22Rv1 (cell line): ENCODE data around the gene ADNP.

ENCODE experiments used
- H3K27ac ChIP-seq: fragments of 450-650 bp; 2 replicates; pipeline ENCODE4 v1.5.1; 2017
- ZFX ChIP-seq: fragments of 450-650 bp; IDR thresholded peaks from 2 replicates; pipeline ENCODE4 v1.6.1; 2017; ENCODE audit warnings: antibody characterized with exemption, borderline replicate concordance
- TF ChIP-seq, protein P1 (sequence below): fragments of 450-650 bp; IDR thresholded peaks from 2 replicates; pipeline ENCODE4 v1.5.1; 2017; ENCODE audit warnings: mild to moderate bottlenecking

The ADNP gene

DNA sequence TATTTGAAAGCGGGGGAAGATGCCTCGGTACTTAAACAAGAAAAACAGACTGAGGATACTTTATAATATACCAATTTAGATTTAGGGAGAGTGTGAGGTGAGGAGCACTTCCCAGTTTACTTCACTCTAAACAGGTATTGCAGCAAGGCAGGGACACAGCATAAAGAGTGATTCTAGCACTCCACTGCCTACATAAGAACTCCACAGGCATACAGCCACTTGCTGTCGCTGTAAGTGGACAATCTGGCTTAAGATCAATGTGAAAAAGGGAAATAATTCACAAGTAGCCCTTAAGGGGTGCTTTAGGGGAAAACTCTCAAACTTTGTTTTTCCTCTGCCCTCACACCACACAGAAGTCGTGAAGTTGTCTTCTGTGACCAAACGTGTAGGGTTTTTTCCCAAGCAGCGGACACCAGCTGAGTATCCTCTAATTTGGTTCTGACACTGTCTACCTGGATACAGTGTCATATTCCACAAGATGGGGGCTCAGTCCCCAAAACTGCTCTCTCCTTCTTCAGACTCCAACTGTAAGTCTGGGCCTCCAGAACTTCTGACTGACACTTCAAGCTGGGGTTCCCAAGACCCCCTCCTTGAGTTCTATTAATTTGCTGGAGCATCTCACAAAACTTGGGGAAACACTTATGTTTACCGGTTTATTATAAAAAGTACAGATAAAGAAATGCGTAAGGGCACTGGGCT, 9.3 kb downstream of the ADNP start:
- no peak for TF ChIP-seq ZFX
- TF ChIP-seq, protein P1, sequence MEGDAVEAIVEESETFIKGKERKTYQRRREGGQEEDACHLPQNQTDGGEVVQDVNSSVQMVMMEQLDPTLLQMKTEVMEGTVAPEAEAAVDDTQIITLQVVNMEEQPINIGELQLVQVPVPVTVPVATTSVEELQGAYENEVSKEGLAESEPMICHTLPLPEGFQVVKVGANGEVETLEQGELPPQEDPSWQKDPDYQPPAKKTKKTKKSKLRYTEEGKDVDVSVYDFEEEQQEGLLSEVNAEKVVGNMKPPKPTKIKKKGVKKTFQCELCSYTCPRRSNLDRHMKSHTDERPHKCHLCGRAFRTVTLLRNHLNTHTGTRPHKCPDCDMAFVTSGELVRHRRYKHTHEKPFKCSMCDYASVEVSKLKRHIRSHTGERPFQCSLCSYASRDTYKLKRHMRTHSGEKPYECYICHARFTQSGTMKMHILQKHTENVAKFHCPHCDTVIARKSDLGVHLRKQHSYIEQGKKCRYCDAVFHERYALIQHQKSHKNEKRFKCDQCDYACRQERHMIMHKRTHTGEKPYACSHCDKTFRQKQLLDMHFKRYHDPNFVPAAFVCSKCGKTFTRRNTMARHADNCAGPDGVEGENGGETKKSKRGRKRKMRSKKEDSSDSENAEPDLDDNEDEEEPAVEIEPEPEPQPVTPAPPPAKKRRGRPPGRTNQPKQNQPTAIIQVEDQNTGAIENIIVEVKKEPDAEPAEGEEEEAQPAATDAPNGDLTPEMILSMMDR = no peak
- no peak overlapping the region; the same call in 1 of the 2 replicates for H3K27ac ChIP-seq

DNA sequence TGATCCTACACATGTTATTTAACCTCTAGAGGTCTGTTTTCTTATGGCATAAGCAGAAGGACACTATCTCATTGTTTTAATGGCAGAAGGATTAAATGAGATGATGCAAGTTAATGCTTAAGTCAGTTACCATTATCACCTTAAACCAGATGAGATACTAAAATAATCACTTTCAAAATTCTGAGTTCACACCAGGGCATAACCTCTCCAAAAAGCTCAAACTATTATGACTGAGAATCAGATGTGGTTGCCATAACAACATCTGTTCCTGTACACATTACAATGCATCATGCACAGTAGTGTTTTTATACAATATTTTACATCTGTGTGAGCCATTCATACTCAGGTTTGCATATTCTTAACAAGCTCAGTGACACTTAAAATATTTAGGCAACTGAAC, 10.2 kb downstream of the ADNP start:
- TF ChIP-seq, protein P1 = no peak
- no peak for TF ChIP-seq ZFX
- no peak overlapping the region; the same call in 1 of the 2 replicates for H3K27ac ChIP-seq

DNA sequence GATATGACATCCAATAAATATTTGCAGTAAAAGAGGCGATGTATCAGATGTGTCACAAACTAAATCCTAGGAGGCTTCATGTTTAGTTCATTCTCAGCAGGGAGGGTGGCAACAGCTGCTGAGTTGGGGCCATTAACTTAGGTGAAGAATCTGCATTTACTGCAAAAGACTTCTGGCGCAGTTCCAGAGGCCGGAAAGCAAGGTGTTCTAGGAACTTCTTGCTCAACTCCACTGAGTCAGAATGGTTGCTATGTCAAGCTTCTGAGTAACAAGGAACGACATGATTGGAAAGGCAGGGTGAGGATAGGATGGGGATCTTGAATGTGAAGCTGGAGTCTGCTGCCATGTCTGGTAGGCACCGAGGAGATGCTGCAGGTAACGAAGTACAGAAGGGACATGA, 11.7 kb downstream of the ADNP start:
- TF ChIP-seq, protein P1 = no peak
- no peak for TF ChIP-seq ZFX
- no peak overlapping the region for H3K27ac ChIP-seq

DNA sequence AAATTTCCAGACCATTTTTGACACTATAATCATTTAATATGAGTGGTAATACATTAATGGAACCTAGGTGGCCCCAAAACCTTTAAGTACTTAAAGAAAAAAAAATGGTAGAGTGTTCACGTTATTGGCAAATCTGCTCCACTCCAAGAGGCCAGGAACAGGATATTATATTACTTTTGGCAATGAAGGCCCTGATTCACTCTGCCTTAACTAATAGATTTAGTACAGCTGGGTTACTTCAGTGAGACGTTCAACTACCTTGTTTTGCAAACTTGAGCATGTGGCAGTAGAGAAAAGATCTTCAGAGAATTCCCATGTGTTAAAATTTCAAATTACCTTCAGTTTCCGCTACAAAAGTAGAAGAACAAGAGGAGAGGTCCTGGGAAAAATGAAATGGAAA, 12.8 kb downstream of the ADNP start:
- TF ChIP-seq, protein P1 = no peak
- TF ChIP-seq ZFX = no peak
- no peak overlapping the region for H3K27ac ChIP-seq

DNA sequence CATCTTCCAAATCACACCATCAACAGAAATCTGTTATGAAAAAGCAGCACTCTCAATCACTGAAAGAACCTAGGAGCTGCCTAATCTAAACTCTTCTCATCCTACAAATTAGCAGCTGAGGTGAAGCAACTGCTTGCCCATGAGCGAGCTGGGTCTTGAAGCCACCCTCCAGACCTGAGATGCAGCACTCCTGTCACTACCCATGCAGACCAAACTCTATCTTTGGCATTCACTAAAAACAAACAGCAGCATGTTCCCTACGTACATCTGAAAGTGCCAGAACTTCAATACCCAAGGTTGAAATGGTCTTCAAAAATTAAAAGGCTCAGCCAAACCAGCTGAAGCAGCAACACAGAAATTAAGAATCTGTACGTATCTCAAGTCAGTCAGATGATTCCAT, 14.3 kb downstream of the ADNP start:
- H3K27ac ChIP-seq = peak overlapping the region; percentile 38
- TF ChIP-seq, protein P1 = no peak
- TF ChIP-seq ZFX = no peak

DNA sequence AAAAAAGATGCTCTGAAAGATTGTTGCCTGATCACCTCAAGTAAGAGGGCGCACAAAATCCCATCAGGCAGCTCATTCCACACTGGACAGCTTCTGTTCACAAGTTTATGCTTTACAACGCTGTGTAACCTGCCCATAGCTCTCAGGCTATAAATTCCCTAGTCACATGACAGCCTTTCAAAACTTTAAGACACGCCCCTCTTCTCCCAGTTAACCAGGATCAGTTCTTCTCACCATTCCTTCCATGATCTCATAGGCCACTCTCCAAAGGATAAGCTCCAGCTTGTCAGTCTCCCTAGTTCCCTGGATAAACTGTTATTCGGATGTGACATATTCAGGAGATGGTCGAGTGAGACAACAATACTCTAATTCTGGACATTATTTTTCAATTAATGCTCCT, 15.0 kb downstream of the ADNP start:
- H3K27ac ChIP-seq = peak overlapping the region; percentile 38
- TF ChIP-seq, protein P1 = no peak
- TF ChIP-seq ZFX = no peak

DNA sequence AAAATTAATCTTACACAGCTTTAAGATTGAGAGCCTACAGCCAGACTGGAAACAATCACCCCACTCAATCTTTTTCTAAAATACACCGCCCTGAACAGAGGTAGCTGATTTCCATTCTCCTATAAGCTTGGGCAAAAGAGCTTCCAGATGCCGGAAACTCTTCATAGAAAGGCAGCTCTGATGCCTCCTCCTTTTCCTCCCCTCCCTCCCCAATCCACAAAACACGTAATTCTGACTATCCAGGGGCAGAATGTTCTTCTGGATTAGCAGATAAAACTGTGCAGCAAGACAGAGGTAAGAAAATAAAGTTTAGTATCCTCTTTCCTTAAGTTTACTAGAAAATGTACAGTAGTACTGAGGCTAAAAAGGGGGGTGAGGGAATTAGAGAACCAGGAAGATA, 15.8 kb downstream of the ADNP start:
- no peak overlapping the region for H3K27ac ChIP-seq

More for the DNA sequence above, 15.8 kb downstream of the ADNP start:
- no peak for TF ChIP-seq ZFX
- TF ChIP-seq, protein P1 = no peak
